ENCODE results near the gene NKD2.

- TF ChIP-seq CTCF (IDR thresholded peaks at IDR 0.05; ENCODE audit: insufficient read depth, low read depth, low read length) (no peak), EZH2 (IDR thresholded peaks at IDR 0.05; ENCODE audit: insufficient read depth, low read length) (no peak)
These were observed 68.4 kb downstream of the NKD2 start for GRCh38 chr5:1077026-1077425.

Data from astrocyte (in vitro differentiated cells and primary cell).